Kidney epithelial cell (primary cell): ENCODE measurements around the gene GBA3. TPM values are rescaled to one million over a fixed set of nuclear protein-coding genes. Genes with fewer than 3 reads are reported as not detected.

Experiments used
- DNase-seq: peaks from one replicate; pipeline ENCODE4 v3.0.0-alpha.2; 2010; ENCODE audit warnings: low read depth
- H3K27me3 ChIP-seq: 2 replicates; pipeline ENCODE4 v1.6.0; 2011; ENCODE audit warnings: low read length; ENCODE audit not compliant: control insufficient read depth, insufficient read depth
- H3K36me3 ChIP-seq: 2 replicates; pipeline ENCODE4 v1.5.1; 2011; ENCODE audit warnings: low read length; ENCODE audit not compliant: control insufficient read depth, insufficient read depth
- H3K4me3 ChIP-seq: 2 replicates; pipeline ENCODE4 v1.5.1; 2011; ENCODE audit warnings: low read depth, mild to moderate bottlenecking, control low read depth, low read length
- total RNA-seq: library from RNA; depleted of rRNA; stranded (reverse); fragments of >200 nt; gene quantifications from 2 replicates; pipeline ENCODE4 v1.2.3, GENCODE V29; 2015
- TF ChIP-seq, protein P1 (sequence below): IDR thresholded peaks from 2 replicates; pipeline ENCODE4 v1.5.1; 2011; ENCODE audit warnings: mild to moderate bottlenecking, moderate library complexity, low read length, control low read depth, inconsistent platforms; ENCODE audit not compliant: insufficient read depth, poor library complexity, severe bottlenecking

The GBA3 gene
- total RNA-seq, 1 donor from 2014 or later = not detected

- Histone ChIP-seq H3K4me3 (no peak overlapping the region), H3K36me3 (no peaks in the 10 kb centered on the region), H3K27me3 (no peaks in the 10 kb centered on the region)
- DNase-seq = no peak
- TF ChIP-seq, protein P1, sequence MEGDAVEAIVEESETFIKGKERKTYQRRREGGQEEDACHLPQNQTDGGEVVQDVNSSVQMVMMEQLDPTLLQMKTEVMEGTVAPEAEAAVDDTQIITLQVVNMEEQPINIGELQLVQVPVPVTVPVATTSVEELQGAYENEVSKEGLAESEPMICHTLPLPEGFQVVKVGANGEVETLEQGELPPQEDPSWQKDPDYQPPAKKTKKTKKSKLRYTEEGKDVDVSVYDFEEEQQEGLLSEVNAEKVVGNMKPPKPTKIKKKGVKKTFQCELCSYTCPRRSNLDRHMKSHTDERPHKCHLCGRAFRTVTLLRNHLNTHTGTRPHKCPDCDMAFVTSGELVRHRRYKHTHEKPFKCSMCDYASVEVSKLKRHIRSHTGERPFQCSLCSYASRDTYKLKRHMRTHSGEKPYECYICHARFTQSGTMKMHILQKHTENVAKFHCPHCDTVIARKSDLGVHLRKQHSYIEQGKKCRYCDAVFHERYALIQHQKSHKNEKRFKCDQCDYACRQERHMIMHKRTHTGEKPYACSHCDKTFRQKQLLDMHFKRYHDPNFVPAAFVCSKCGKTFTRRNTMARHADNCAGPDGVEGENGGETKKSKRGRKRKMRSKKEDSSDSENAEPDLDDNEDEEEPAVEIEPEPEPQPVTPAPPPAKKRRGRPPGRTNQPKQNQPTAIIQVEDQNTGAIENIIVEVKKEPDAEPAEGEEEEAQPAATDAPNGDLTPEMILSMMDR = no peak
Measured at GRCh38 chr4:22680065-22680642, 12.6 kb upstream of the GBA3 start.

- Histone ChIP-seq H3K27me3 (no peaks in the 10 kb centered on the region), H3K36me3 (no peaks in the 10 kb centered on the region), H3K4me3 (no peak overlapping the region)
- TF ChIP-seq, protein P1 = no peak
- no peak for DNase-seq
Measured at GRCh38 chr4:22683726-22684125, 9.0 kb upstream of the GBA3 start.

DNA sequence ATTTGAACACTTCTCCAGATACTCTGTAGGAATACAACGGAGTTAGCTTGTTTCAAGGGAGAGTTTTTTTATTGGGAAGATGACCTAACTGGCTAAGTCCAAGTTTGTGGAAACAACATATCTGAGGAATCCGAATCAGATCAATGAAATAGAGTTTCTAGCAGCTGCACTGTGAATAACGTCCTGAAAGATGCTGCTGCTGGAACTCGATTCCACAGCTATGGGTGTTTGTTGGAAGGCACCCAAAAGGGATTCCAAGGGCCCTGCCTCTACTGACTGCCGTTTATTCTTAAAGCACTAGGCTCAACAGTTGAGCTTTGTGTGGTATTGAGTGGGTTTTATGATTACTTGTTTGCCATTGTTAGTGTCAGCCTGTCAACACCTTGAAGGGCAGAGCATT, 6.6 kb upstream of the GBA3 start:
- TF ChIP-seq, protein P1 = no peak
- no peak overlapping the region for H3K4me3 ChIP-seq
- DNase-seq = no peak
- H3K36me3 ChIP-seq = no peaks in the 10 kb centered on the region
- H3K27me3 ChIP-seq = no peaks in the 10 kb centered on the region

- H3K36me3 ChIP-seq = no peaks in the 10 kb centered on the region
- DNase-seq = no peak
- no peaks in the 10 kb centered on the region for H3K27me3 ChIP-seq
- TF ChIP-seq, protein P1 = no peak
- no peak overlapping the region for H3K4me3 ChIP-seq
Measured at GRCh38 chr4:22688236-22688635, 4.5 kb upstream of the GBA3 start.

DNA sequence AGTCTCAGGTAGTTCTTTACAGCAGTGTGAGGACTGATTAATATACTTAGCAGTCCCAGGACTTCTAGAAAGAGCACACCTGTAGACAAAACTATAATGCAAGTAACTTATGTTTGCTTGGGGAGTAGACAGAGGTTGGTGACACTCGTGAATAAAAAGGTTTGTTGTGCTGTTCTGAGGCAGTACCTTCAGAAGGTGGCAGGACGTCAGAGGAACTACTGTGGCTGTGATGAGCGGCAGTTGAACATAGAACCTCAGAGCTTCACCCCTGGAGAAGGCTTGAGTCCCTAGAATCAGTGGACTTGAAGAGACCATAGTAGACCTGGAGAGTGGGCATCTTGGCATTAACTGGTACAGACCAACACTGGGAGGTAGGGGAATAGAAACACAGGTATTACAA, 3.3 kb upstream of the GBA3 start:
- H3K4me3 ChIP-seq = no peak overlapping the region
- no peaks in the 10 kb centered on the region for H3K27me3 ChIP-seq
- H3K36me3 ChIP-seq = no peaks in the 10 kb centered on the region
- TF ChIP-seq, protein P1 = no peak
- DNase-seq = no peak

- no peaks in the 10 kb centered on the region for H3K36me3 ChIP-seq
- H3K4me3 ChIP-seq = no peak overlapping the region
- DNase-seq = no peak
- no peaks in the 10 kb centered on the region for H3K27me3 ChIP-seq
- TF ChIP-seq, protein P1 = no peak
Measured at GRCh38 chr4:22695029-22695428, 2.3 kb downstream of the GBA3 start.
